ENCODE results near the gene TBATA.
A peak's percentile ranks its signal among the peaks of the same experiment; 100 is the strongest.
"Not testable (repeated sequence)": the region's sequence is repeated elsewhere in the genome, so short reads cannot be mapped to it uniquely, and the experiment has no call there.

TBATA gene

DNA sequence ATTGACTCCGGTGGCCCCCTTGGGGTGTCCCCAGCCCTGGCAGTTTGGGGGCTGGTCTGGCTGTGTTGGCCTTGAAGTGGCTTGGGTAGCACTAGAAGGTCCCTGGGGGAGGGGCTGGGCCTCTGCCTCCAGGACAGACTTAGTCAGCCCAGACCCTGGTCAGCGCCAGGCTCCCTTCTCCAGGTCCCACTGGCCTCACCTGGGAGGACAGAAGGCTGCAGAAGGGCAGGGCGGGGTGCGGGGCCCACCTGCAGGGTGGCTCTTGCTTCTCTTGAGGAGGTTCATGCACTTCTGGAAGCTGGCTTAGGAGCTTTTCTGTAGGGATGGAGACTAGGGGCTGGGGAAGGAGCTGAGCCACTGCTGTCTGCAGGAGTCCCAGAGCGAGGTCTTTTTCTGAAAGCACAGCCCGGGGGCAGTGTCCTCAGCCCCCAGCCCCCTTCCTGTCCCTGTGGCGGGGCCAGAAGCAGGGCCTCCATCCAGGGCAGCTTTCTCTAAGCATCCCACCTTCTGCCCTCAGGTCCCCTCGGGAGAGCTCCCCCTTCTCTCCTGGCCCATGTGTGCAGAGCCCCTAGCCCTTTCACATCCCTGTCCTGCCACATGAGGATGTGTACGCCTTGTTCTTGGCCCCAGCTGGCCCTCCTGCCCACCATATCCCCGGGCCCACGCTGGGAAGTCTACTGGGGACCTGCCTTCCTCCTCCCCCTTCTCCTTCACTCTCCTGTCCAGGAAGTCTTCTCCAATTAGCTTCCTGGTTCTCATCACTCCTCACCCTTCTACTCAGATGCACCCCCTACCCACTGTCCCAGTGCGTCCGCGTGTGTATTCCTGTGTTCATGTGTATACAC is 11.0 kb downstream of the TBATA start:
- Histone ChIP-seq H3K27ac (no peak overlapping the region), H3K4me3 (no peak overlapping the region)
- TF ChIP-seq CTCF (IDR thresholded peaks at IDR 0.05), result no peak
- DNase-seq (ENCODE audit: low spot score), result peak; percentile 67

- DNase-seq (ENCODE audit: low spot score), result no peak
- Histone ChIP-seq H3K27ac (no peak overlapping the region), H3K4me3 (no peak overlapping the region)
- TF ChIP-seq CTCF (IDR thresholded peaks at IDR 0.05), result no peak
Measured at GRCh38 chr10:70773461-70773860, 11.7 kb downstream of the TBATA start.

DNA sequence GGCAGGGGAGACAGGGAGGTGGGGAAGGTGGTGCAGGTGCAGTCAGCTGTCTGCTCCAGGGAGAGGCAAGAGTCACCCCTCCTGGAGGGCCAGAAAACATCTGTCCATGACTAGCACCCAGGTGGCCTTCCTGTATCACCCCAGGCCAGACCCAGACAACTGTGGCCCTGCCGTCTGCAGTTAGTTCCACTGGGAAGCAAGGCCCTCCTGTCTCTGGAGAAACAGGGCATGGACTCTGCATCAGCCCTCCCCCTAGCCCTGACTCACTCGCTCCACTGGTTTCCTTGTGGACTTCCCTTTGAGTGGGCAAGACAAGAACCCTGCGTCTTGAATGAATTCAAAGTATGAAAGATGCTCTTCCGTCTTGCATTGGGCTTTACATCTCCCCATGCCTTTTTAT is 12.6 kb downstream of the TBATA start:
- Histone ChIP-seq H3K4me3 (no peak overlapping the region), H3K27ac (no peak overlapping the region)
- TF ChIP-seq CTCF (IDR thresholded peaks at IDR 0.05), result no peak
- DNase-seq (ENCODE audit: low spot score), result peak; percentile 46

GRCh38 chr10:70771311-70772194 is 13.6 kb downstream of the TBATA start:
- DNase-seq (ENCODE audit: low spot score), result peak; percentile 68
- TF ChIP-seq CTCF (IDR thresholded peaks at IDR 0.05), result no peak
- no peak overlapping the region for H3K4me3 ChIP-seq
- H3K27ac ChIP-seq, result no peak overlapping the region

DNA sequence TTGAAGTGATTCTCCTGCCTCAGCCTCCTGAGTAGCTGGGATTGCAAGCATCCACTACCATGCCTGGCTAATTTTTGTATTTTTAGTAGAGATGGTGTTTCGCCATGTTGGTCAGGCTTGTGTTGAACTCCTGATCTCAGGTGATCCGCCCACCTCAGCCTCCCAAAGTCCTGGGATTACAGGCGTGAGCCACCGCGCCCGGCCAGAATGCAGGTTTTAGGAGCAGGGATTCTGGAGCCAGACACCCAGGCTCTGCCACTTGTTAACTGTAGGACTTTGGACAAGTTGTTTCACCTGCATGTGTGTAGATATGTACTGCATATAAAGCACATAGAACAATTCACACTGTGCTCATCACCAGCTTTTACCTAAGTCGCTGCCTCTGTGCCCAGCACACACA is 14.7 kb downstream of the TBATA start:
- H3K27ac ChIP-seq; H3K4me3 ChIP-seq; DNase-seq (ENCODE audit: low spot score): not testable (repeated sequence)

GRCh38 chr10:70770001-70770400 is 15.2 kb downstream of the TBATA start:
- no peak overlapping the region for H3K27ac ChIP-seq
- DNase-seq (ENCODE audit: low spot score), result no peak
- no peak for TF ChIP-seq CTCF (IDR thresholded peaks at IDR 0.05)
- H3K4me3 ChIP-seq, result no peak overlapping the region

- no peak for TF ChIP-seq CTCF (IDR thresholded peaks at IDR 0.05)
- no peak for DNase-seq (ENCODE audit: low spot score)
- Histone ChIP-seq H3K27ac (no peak overlapping the region), H3K4me3 (no peak overlapping the region)
Measured at GRCh38 chr10:70769121-70769520, 16.1 kb downstream of the TBATA start.

DNA sequence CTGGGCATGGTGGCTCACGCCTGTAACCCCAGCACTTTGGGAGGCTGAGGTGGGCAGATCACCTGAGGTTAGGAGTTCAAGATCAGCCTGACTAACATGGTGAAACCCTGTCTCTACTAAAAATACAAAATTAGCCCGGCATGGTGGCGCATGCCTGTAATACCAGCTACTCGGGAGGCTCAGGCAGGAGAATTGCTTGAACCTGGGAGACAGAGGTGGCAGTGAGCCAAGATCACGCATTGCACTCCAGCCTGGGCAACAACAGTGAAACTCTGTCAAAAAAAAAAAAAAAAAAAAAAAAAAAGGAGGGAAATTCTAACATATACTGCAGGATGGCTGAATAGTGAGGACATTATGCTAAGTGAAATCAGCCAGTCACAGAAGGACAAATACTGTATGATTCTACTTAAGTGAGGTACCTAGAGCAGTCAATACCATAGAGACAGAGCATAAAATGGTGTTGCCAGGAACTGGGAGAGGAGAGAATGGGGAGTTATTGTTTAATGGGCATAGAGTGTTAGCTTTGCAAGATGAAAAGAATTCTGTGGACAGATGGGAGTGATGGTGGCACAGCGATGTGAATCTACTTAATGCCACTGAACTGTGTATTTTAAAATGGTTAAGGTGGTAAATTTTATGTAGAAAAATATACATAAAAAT is 17.0 kb downstream of the TBATA start:
- DNase-seq (ENCODE audit: low spot score); H3K27ac ChIP-seq; H3K4me3 ChIP-seq: not testable (repeated sequence)
